SK-N-SH treated with all-trans-retinoic acid at 6 μM for 48 hours (cell line): Measurements from ENCODE around the gene TNFRSF1A.

Experiments used
- CREB5 ChIP-seq: fragments of 250-450 bp; sonication (Bioruptor Pico); IDR thresholded peaks from 2 replicates; pipeline ENCODE4 v1.5.1; 2020; ENCODE audit warnings: low read depth, mild to moderate bottlenecking, moderate library complexity
- CSDC2 ChIP-seq: fragments of 250-450 bp; sonication (Bioruptor Pico); IDR thresholded peaks from 2 replicates; pipeline ENCODE4 v1.5.0; 2020; ENCODE audit warnings: mild to moderate bottlenecking, moderate library complexity
- PATZ1 ChIP-seq: fragments of 250-450 bp; sonication (Bioruptor Pico); IDR thresholded peaks from 2 replicates; pipeline ENCODE4 v1.8.0; 2020; ENCODE audit warnings: mild to moderate bottlenecking, moderate library complexity, borderline replicate concordance
- SNAI2 ChIP-seq: fragments of 250-450 bp; sonication (Bioruptor Pico); IDR thresholded peaks from 2 replicates; pipeline ENCODE4 v1.5.0; 2020; ENCODE audit warnings: mild to moderate bottlenecking, moderate library complexity
- ZFP30 ChIP-seq: fragments of 450-650 bp; formaldehyde crosslinking; IDR thresholded peaks from 2 replicates; pipeline ENCODE4 v1.5.0; 2022; ENCODE audit warnings: mild to moderate bottlenecking, moderate library complexity
- ZNF565 ChIP-seq: fragments of 450-650 bp; formaldehyde crosslinking; conservative IDR thresholded peaks from 2 replicates; pipeline ENCODE4 v1.5.0; 2020; ENCODE audit warnings: low read depth, mild to moderate bottlenecking, moderate library complexity

- TF ChIP-seq ZNF565 (no peak), CSDC2 (CRISPR knock-in tag) (no peak), CREB5 (CRISPR knock-in tag) (no peak), ZFP30 (no peak), PATZ1 (CRISPR knock-in tag) (no peak), SNAI2 (CRISPR knock-in tag) (no peak)
Measured at GRCh38 chr12:6373022-6373787, 31.3 kb upstream of the TNFRSF1A start.
